Heart left ventricle (tissue), 13 donors: ENCODE data around the gene KAT8.

Experiments used
- CTCF ChIP-seq, 12 donors: fragments of 200-600 bp; sonication (generic) in 4 of 12; IDR thresholded peaks; one replicate each; pipeline versions ENCODE4 v1.5.0 to v1.8.0; 2018 to 2022; ENCODE audit warnings: antibody characterized with exemption in 12 of 12, mild to moderate bottlenecking in 5 of 12
- POLR2A ChIP-seq, 2 donors: fragments of 450-650 bp; IDR thresholded peaks; one replicate each; pipeline ENCODE4 v1.6.1; 2017; ENCODE audit warnings: antibody characterized with exemption in 2 of 2, mild to moderate bottlenecking in 2 of 2, moderate library complexity in 2 of 2
- donor health status: ischemic (EF 13 %, LVEDD 7.1; RV severe dilation, severe dysfunction).
- donor health status: DM: no; HTN: yes; CAD: no.
- donor health status: DM: no; HTN: no; CAD: no.
- donor health status: ischemic (EF 25% LVEDD 6.9; RV normal size, moderate dysfunction).
- donor health status: ischemic (EF 25% LVEDD 5.7; RV mildly dilated, moderate dysfunction).
- donor health status: ischemic (EF 35%, LVEDD 5.7; RV mildly dilated, moderate dysfunction).
- donor health status: nonischemic (EF 11% LVEDD 7.7; RV severe dilation, severe dysfunction).
- donor health status: DM: yes; HTN: yes; CAD: no.
- donor health status: PGD.
- donor health status: ischemic (EF 29% LVEDD 5.4; RV normal size, mild dysfunction).
- donor health status: nonischemic (EF 23%, LVEDD 6.1; RV moderate dilation, normal function).

GRCh38 chr16:31079342-31079944 lies 38.0 kb upstream of the KAT8 start:
- TF ChIP-seq CTCF (IDR thresholded peaks at IDR 0.05) = no peak
- TF ChIP-seq POLR2A (IDR thresholded peaks at IDR 0.05) = no peak
